B cell (primary cell): ENCODE results near the gene KNL1. TPM values are rescaled to one million over a fixed set of nuclear protein-coding genes. Genes with fewer than 3 reads are reported as not detected.
A peak's percentile ranks its signal among the peaks of the same experiment; 100 is the strongest.

Experiments
- ATAC-seq: fragments of 200-7000 bp; cut with Tn5 transposase; one replicate; pipeline ENCODE4 v1.10.0; 2021; ENCODE audit warnings: low read depth, mild to moderate bottlenecking, moderate number of reproducible peaks, moderate library complexity
- CTCF ChIA-PET: fragments of 350-600 bp; sonication (Branson Sonifier 250); formaldehyde crosslinking; loops from one replicate; lab custom pipeline; 2021; ENCODE audit warnings: antibody characterized with exemption, inconsistent platforms; lab: Charles Lee
- POLR2A ChIA-PET: fragments of 350-600 bp; sonication (Branson Sonifier 250); formaldehyde crosslinking; loops from one replicate; lab custom pipeline; 2021; ENCODE audit warnings: antibody characterized with exemption; lab: Charles Lee
- DNase-seq: peaks from one replicate; pipeline ENCODE4 v3.0.0; 2013
- H2AFZ ChIP-seq: 2 replicates; pipeline ENCODE4 v1.6.1; 2012; ENCODE audit warnings: mild to moderate bottlenecking, low read depth, low read length; ENCODE audit not compliant: insufficient read depth, poor library complexity, severe bottlenecking
- H3K27ac ChIP-seq, 2 donors: 1 replicate in 1 of 2; 2 replicates in 1 of 2; pipeline ENCODE4 v1.5.1; 2012 to 2013; ENCODE audit warnings: low read length in 2 of 2, mild to moderate bottlenecking in 2 of 2, moderate library complexity in 1 of 2
- H3K27me3 ChIP-seq, 4 experiments: fragments of 200-600 bp in 1 of 4; sonication (generic) in 1 of 4; replicated peaks in 1 of 4; 1 replicate in 2 of 4; 2 replicates in 2 of 4; pipeline versions ENCODE4 v1.6.1 to v1.7.0; 2013 to 2016; ENCODE audit warnings: low read length in 3 of 4, mild to moderate bottlenecking in 2 of 4, mixed read lengths in 1 of 4, moderate library complexity in 1 of 4; ENCODE audit not compliant: insufficient read depth in 4 of 4, control insufficient read depth in 3 of 4; ENCODE audit errors: control extremely low read depth in 1 of 4
- H3K36me3 ChIP-seq, 2 experiments: replicated peaks in 1 of 2; 1 replicate in 1 of 2; 2 replicates in 1 of 2; pipeline versions ENCODE4 v1.6.1 to v1.7.1; 2013; ENCODE audit warnings: low read length in 1 of 2; ENCODE audit not compliant: insufficient read depth in 2 of 2, control insufficient read depth in 1 of 2; ENCODE audit errors: control extremely low read depth in 1 of 2, extremely low read depth in 1 of 2
- H3K4me1 ChIP-seq, 2 donors: fragments of 200-600 bp in 1 of 2; sonication (generic) in 1 of 2; 1 replicate in 1 of 2; 2 replicates in 1 of 2; pipeline versions ENCODE4 v1.5.1 to v1.6.1; 2013 to 2017; ENCODE audit warnings: low read length in 2 of 2; ENCODE audit not compliant: control insufficient read depth in 2 of 2, insufficient read depth in 2 of 2
- H3K4me2 ChIP-seq: replicated peaks from 2 replicates; pipeline ENCODE3; 2012; ENCODE audit warnings: mild to moderate bottlenecking, low read depth, low read length; ENCODE audit not compliant: poor library complexity, severe bottlenecking
- H3K4me3 ChIP-seq, 5 experiments: fragments of 200-600 bp in 1 of 5; sonication (generic) in 1 of 5; 1 replicate in 3 of 5; 2 replicates in 2 of 5; pipeline versions ENCODE4 v1.5.1 to v1.7.0; 2011 to 2016; ENCODE audit warnings: low read length in 4 of 5, mild to moderate bottlenecking in 4 of 5, low read depth in 2 of 5, control low read depth in 1 of 5, moderate library complexity in 1 of 5; ENCODE audit not compliant: insufficient read depth in 1 of 5; ENCODE audit errors: control extremely low read depth in 1 of 5, extremely low read depth in 1 of 5
- H3K79me2 ChIP-seq: fragments of 200-600 bp; sonication (generic); one replicate; pipeline ENCODE4 v1.6.0; 2016; ENCODE audit warnings: low read length; ENCODE audit not compliant: control insufficient read depth, insufficient read depth
- H3K9ac ChIP-seq: fragments of 200-600 bp; sonication (generic); 2 replicates; pipeline ENCODE4 v1.6.1; 2017; ENCODE audit warnings: mild to moderate bottlenecking, low read length, moderate library complexity
- H3K9me3 ChIP-seq, 3 donors: one replicate each; pipeline versions ENCODE4 v1.6.1 to v1.7.1; 2013; ENCODE audit warnings: low read length in 2 of 3; ENCODE audit not compliant: control insufficient read depth in 2 of 3, insufficient read depth in 1 of 3; ENCODE audit errors: control extremely low read depth in 1 of 3
- H4K20me1 ChIP-seq: 2 replicates; pipeline ENCODE4 v1.6.0; 2012; ENCODE audit warnings: mild to moderate bottlenecking, low read length; ENCODE audit not compliant: insufficient read depth, control insufficient read depth, poor library complexity, severe bottlenecking
- H3K27ac Mint-ChIP-seq: one replicate; pipeline ENCODE4 v1.8.0; 2021; ENCODE audit warnings: mixed read lengths
- H3K27me3 Mint-ChIP-seq: one replicate; pipeline ENCODE4 v1.8.0; 2021; ENCODE audit warnings: mixed read lengths
- H3K4me1 Mint-ChIP-seq: one replicate; pipeline ENCODE4 v1.8.0; 2021; ENCODE audit warnings: mixed read lengths
- H3K4me3 Mint-ChIP-seq: one replicate; pipeline ENCODE4 v1.8.0; 2021; ENCODE audit warnings: mixed read lengths
- H3K9me3 Mint-ChIP-seq: one replicate; pipeline ENCODE4 v1.8.0; 2022; ENCODE audit warnings: mixed read lengths; ENCODE audit not compliant: insufficient read depth
- CTCF ChIP-seq: fragments of 200-600 bp; IDR thresholded peaks from one replicate; pipeline ENCODE4 v1.8.0; 2022; ENCODE audit warnings: antibody characterized with exemption, mild to moderate bottlenecking
- EZH2 ChIP-seq: IDR thresholded peaks from 2 replicates; pipeline ENCODE4 v1.6.1; 2012; ENCODE audit warnings: borderline replicate concordance, low read depth, mild to moderate bottlenecking, moderate library complexity, low read length; ENCODE audit not compliant: insufficient read depth, poor library complexity, severe bottlenecking
- WGBS: methylation state at CpG from one replicate; pipeline ENCODE4 v1.1.5; 2013; ENCODE audit warnings: missing lambda C conversion rate; ENCODE audit not compliant: insufficient coverage; 5-methylcytosine and 5-hydroxymethylcytosine counted together
- intact Hi-C: fragments of 100-400 bp; cut with micrococcal nuclease; formaldehyde crosslinking; loops from one replicate; pipeline ENCODE4 v1.10.0; 2022
- polyA plus RNA-seq: library from polyadenylated mRNA; depleted of rRNA; stranded (reverse); fragments of >200 nt; gene quantifications from 2 replicates; pipeline ENCODE4 v1.2.3, GENCODE V29; 2012
- total RNA-seq, 2 donors: library from RNA; stranded (reverse); fragments of 120-200 nt in 1 of 2; gene quantifications; 1 replicate in 1 of 2; 2 replicates in 1 of 2; pipeline versions ENCODE4 v1.2.3 to v1.2.4, GENCODE V29; 2013 to 2022

The KNL1 gene
- total and polyA plus RNA-seq, 2 donors (not counting 1 experiment from before 2014, with no cell fraction given): 0.91 to 4.0 TPM

GRCh38 chr15:40695469-40695890 is 101.4 kb downstream of the KNL1 start:
- H3K79me2 ChIP-seq: peaks cover 3% of the 10 kb centered on the region
- ChIA-PET CTCF (interaction anchor here (0.6 to 4.6 kb wide), 10 partner anchors 16 to 199 kb away, joined by 3 to 29 read pairs (median 8); partner anchors contain the start of genes C15orf62, GCHFR and VPS18), POLR2A (interaction anchor here (0.8 to 2.4 kb wide), 7 partner anchors 54 to 130 kb away, joined by 3 to 14 read pairs (median 4); partner anchors contain the start of genes C15orf62, CCDC32, DNAJC17 and GCHFR)
- Mint-ChIP-seq H3K4me1 (peaks cover 25% of the 10 kb centered on the region), H3K27me3 (no peaks in the 10 kb centered on the region), H3K9me3 (no peaks in the 10 kb centered on the region), H3K4me3 (peak overlapping the region; percentile 100), H3K27ac (peak overlapping the region; percentile 99)
- H2AFZ ChIP-seq: peak overlapping the region; percentile 85
- H4K20me1 ChIP-seq: no peaks in the 10 kb centered on the region
- H3K4me3 ChIP-seq: peak overlapping the region; percentile 84 to 100 (median 87)
- intact Hi-C loops: loop anchor here (1.0 to 10.0 kb wide), 4 partner anchors 101 to 1279 kb away; partner anchors contain the start of genes EHD4, KNL1 and RPUSD2
- no peaks in the 10 kb centered on the region for H3K9me3 ChIP-seq
- peaks cover 7 to 18% of the 10 kb centered on the region in 2 donors for H3K4me1 ChIP-seq
- peak overlapping the region; percentile 88 for H3K9ac ChIP-seq
- H3K4me2 ChIP-seq: peak overlapping the region; percentile 88
- no peak for DNase-seq
- H3K27ac ChIP-seq: no peak overlapping the region
- no peaks in the 10 kb centered on the region for H3K27me3 ChIP-seq
- TF ChIP-seq CTCF (no peak), EZH2 (no peak)
- under 1% methylated on average over 21 of the region's 24 CpGs for WGBS
- ATAC-seq: no peak
- peaks cover 0 to 4% of the 10 kb centered on the region in 2 experiments for H3K36me3 ChIP-seq

- Histone ChIP-seq H3K4me2 (no peak overlapping the region), H2AFZ (peak overlapping the region; percentile 85), H3K27ac (no peak overlapping the region), H3K9ac (no peak overlapping the region), H4K20me1 (no peaks in the 10 kb centered on the region), H3K9me3 (no peaks in the 10 kb centered on the region), H3K79me2 (peaks cover 3% of the 10 kb centered on the region), H3K36me3 (peaks cover 0 to 4% of the 10 kb centered on the region in 2 experiments), H3K4me3 (no peak overlapping the region), H3K27me3 (no peaks in the 10 kb centered on the region), H3K4me1 (peaks cover 7 to 18% of the 10 kb centered on the region in 2 donors)
- TF ChIP-seq EZH2: no peak
- TF ChIP-seq CTCF: no peak
- ChIA-PET POLR2A (no interaction called here), CTCF (interaction anchor here (1.9 to 3.3 kb wide), 2 partner anchors 87 to 195 kb away, joined by 6 to 29 read pairs; no protein-coding TSS in a partner anchor)
- Mint-ChIP-seq H3K27me3 (no peaks in the 10 kb centered on the region), H3K9me3 (no peaks in the 10 kb centered on the region), H3K27ac (no peak overlapping the region), H3K4me3 (peak overlapping the region; percentile 100), H3K4me1 (peaks cover 25% of the 10 kb centered on the region)
- intact Hi-C loops: loop anchor here (10.0 kb wide), 1 partner anchor 1279 kb away; the partner anchor contains the start of gene EHD4
- WGBS: 90% methylated on average over 2 of the region's 11 CpGs
- ATAC-seq (no peak), DNase-seq (no peak)
These were observed 102.2 kb downstream of the KNL1 start for GRCh38 chr15:40696228-40696627.
